Renal cortical epithelial cell (primary cell): ENCODE measurements around the gene AGBL3. TPM values are rescaled to one million over a fixed set of nuclear protein-coding genes. Genes with fewer than 3 reads are reported as not detected.

ENCODE experiments used
- total RNA-seq: library from RNA; depleted of rRNA; stranded (reverse); fragments of >200 nt; gene quantifications from 2 replicates; pipeline ENCODE4 v1.2.3, GENCODE V29; 2014

AGBL3 gene
- total RNA-seq, 1 donor from 2014 or later = 3.6 TPM

Other genes with a start within 250 kb of the AGBL3 start
- 155 and 181 TPM in 2 replicates for gene CALD1, start 206.9 kb upstream of the AGBL3 start, total RNA-seq
- 4.3 and 29.3 TPM in 2 replicates for gene TMEM140, start 161.6 kb downstream of the AGBL3 start, total RNA-seq
- 75.0 and 126 TPM in 2 replicates for gene CYREN, start 184.2 kb downstream of the AGBL3 start, total RNA-seq
- 35.1 and 37.8 TPM in 2 replicates for gene WDR91, start 225.0 kb downstream of the AGBL3 start, total RNA-seq
- gene STRA8, start 247.3 kb downstream of the AGBL3 start, total RNA-seq = not detected in 2 replicates